K562 (cell line): ENCODE data around the gene HRC. TPM values are rescaled to one million over a fixed set of nuclear protein-coding genes. Genes with fewer than 3 reads are reported as not detected.

Experiments used
- CEBPB ChIP-seq: fragments of 450-650 bp; IDR thresholded peaks from 2 replicates; pipeline ENCODE4 v1.6.1; 2016; ENCODE audit warnings: missing genetic modification characterization, missing compliant biosample characterization
- CTBP1 ChIP-seq: fragments of 450-650 bp; IDR thresholded peaks from 2 replicates; pipeline ENCODE4 v1.6.1; 2016; ENCODE audit warnings: borderline replicate concordance
- JUN ChIP-seq, 2 experiments: sonication (generic) in 1 of 2; formaldehyde crosslinking in 1 of 2; IDR thresholded peaks; 2 replicates each; pipeline versions ENCODE4 v1.6.1 to v1.8.0; 2012 to 2022; ENCODE audit warnings: borderline replicate concordance in 2 of 2, mild to moderate bottlenecking in 2 of 2, improper control_type of control experiment in 1 of 2, low read depth in 1 of 2, low read length in 1 of 2, missing genetic modification reagents in 1 of 2
- JUNB ChIP-seq: fragments of 450-650 bp; formaldehyde crosslinking; conservative IDR thresholded peaks from 2 replicates; pipeline ENCODE4 v1.4.0; 2020; ENCODE audit warnings: mild to moderate bottlenecking
- JUND ChIP-seq, 2 experiments: IDR thresholded peaks; 2 replicates in 1 of 2; 3 replicates in 1 of 2; pipeline ENCODE4 v1.6.1; 2011; ENCODE audit warnings: borderline replicate concordance in 2 of 2, low read depth in 2 of 2, low read length in 2 of 2, improper control_type of control experiment in 1 of 2, missing biosample characterization in 1 of 2, missing genetic modification characterization in 1 of 2, missing genetic modification reagents in 1 of 2
- NR2C2 ChIP-seq, 2 experiments: fragments of 200-800 bp in 1 of 2; sonication (Bioruptor generic) in 1 of 2; sonication (generic) in 1 of 2; formaldehyde crosslinking in 1 of 2; IDR thresholded peaks; 2 replicates each; pipeline versions ENCODE4 v1.6.1 to v1.8.0; 2016 to 2022; ENCODE audit warnings: mild to moderate bottlenecking in 1 of 2, missing compliant biosample characterization in 1 of 2, missing genetic modification characterization in 1 of 2, missing genetic modification reagents in 1 of 2
- POLR2H ChIP-seq: IDR thresholded peaks from 2 replicates; pipeline ENCODE4 v1.6.1; 2016; ENCODE audit warnings: missing genetic modification characterization, low read depth, mild to moderate bottlenecking, control low read depth, missing compliant biosample characterization, moderate library complexity
- SIN3A ChIP-seq, 2 experiments: fragments of 150-350 bp in 1 of 2; IDR thresholded peaks; 2 replicates each; pipeline ENCODE4 v1.6.1; 2011 to 2016; ENCODE audit warnings: borderline replicate concordance in 2 of 2, low read depth in 2 of 2, low read length in 2 of 2, mild to moderate bottlenecking in 2 of 2, moderate library complexity in 2 of 2; ENCODE audit not compliant: control insufficient read depth in 1 of 2
- SMAD4 ChIP-seq: fragments of 250-450 bp; sonication (Bioruptor Pico); conservative IDR thresholded peaks from 2 replicates; pipeline ENCODE4 v1.8.0; 2021; ENCODE audit warnings: inconsistent platforms, mild to moderate bottlenecking, moderate library complexity
- SP1 ChIP-seq: sonication (generic); formaldehyde crosslinking; IDR thresholded peaks from 2 replicates; pipeline ENCODE4 v1.8.1; 2022; ENCODE audit warnings: mild to moderate bottlenecking, missing genetic modification reagents
- ZFX ChIP-seq: sonication (generic); formaldehyde crosslinking; IDR thresholded peaks from 2 replicates; pipeline ENCODE4 v1.8.0; 2022; ENCODE audit warnings: mild to moderate bottlenecking, missing genetic modification reagents, moderate library complexity
- ZNF507 ChIP-seq: conservative IDR thresholded peaks from 2 replicates; pipeline ENCODE4 v1.6.1; 2017; ENCODE audit warnings: missing genetic modification characterization, missing compliant biosample characterization
- polyA plus RNA-seq, 8 experiments: library from polyadenylated mRNA; depleted of rRNA in 4 of 8; stranded (reverse) in 5 of 8; unstranded in 3 of 8; fragments of >200 nt; fragmentation: Nextera tagmentation in 2 of 8; fragmentation: Illumina TruSeq in 1 of 8; extraction: Ambion mirVana in 2 of 8; extraction: Trizol in 1 of 8; gene quantifications; 2 replicates each; pipeline versions ENCODE4 v1.2.1 to v1.2.3, GENCODE V29; 2011 to 2014; ENCODE audit warnings: inconsistent platforms in 1 of 8, missing spikeins in 1 of 8
- total RNA-seq, 7 experiments: library from RNA; depleted of rRNA in 6 of 7; stranded (reverse); fragments of >200 nt in 6 of 7; fragmentation: Illumina TruSeq in 2 of 7; extraction: Trizol in 2 of 7; gene quantifications; 2 replicates each; pipeline versions ENCODE4 v1.2.1 to v1.2.3, GENCODE V29; 2011 to 2021; ENCODE audit warnings: low replicate concordance in 1 of 7
- TF ChIP-seq, protein P1 (sequence below): fragments of 450-650 bp; IDR thresholded peaks from 2 replicates; pipeline ENCODE4 v1.6.1; 2016; ENCODE audit warnings: mild to moderate bottlenecking, moderate library complexity

HRC gene
- total and polyA plus RNA-seq, 9 of the 15 experiments (the other 6 are each of a cell fraction or from before 2014, with no cell fraction given): 0.66 to 18.7 (median 13.1) TPM

- no peak for TF ChIP-seq ZNF507 (tag)
- TF ChIP-seq SIN3A (IDR thresholded peaks at IDR 0.05; ENCODE audit: borderline replicate concordance in 2 of 2, control insufficient read depth in 1 of 2, low read depth in 2 of 2, low read length in 2 of 2): peak in 1 of 2 experiments; percentile 5; a peak in 1 of 4 replicates
- TF ChIP-seq CTBP1: peak; percentile 20; the same call in 1 of the 2 replicates
- peak; percentile 90 for TF ChIP-seq JUND (IDR thresholded peaks at IDR 0.05; ENCODE audit: borderline replicate concordance, low read depth, low read length)
- no peak; the same call in 2 of the 3 replicates for TF ChIP-seq JUND (tag; IDR thresholded peaks at IDR 0.05; ENCODE audit: borderline replicate concordance, low read depth, low read length)
- peak; percentile 71 for TF ChIP-seq ZFX (CRISPR knock-in tag)
- peak; percentile 66; the same call in 1 of the 2 replicates for TF ChIP-seq NR2C2 (CRISPR knock-in tag; IDR thresholded peaks at IDR 0.05)
- TF ChIP-seq NR2C2 (tag; IDR thresholded peaks at IDR 0.05): peak; percentile 59
- peak; percentile 73 for TF ChIP-seq SP1 (CRISPR knock-in tag)
- 0 out of 2 replicates have a peak, but pooled peaks have one; percentile 3 for TF ChIP-seq JUN (IDR thresholded peaks at IDR 0.05; ENCODE audit: borderline replicate concordance, low read depth, low read length)
- no peak for TF ChIP-seq JUN (CRISPR knock-in tag; IDR thresholded peaks at IDR 0.05; ENCODE audit: borderline replicate concordance)
- peak; percentile 69 for TF ChIP-seq SMAD4 (CRISPR knock-in tag)
- no peak for TF ChIP-seq CEBPB (tag)
- TF ChIP-seq POLR2H (tag): peak; percentile 47
- TF ChIP-seq JUNB (CRISPR knock-in tag): 0 out of 2 replicates have a peak, but pooled peaks have one; percentile 25
- TF ChIP-seq, protein P1, sequence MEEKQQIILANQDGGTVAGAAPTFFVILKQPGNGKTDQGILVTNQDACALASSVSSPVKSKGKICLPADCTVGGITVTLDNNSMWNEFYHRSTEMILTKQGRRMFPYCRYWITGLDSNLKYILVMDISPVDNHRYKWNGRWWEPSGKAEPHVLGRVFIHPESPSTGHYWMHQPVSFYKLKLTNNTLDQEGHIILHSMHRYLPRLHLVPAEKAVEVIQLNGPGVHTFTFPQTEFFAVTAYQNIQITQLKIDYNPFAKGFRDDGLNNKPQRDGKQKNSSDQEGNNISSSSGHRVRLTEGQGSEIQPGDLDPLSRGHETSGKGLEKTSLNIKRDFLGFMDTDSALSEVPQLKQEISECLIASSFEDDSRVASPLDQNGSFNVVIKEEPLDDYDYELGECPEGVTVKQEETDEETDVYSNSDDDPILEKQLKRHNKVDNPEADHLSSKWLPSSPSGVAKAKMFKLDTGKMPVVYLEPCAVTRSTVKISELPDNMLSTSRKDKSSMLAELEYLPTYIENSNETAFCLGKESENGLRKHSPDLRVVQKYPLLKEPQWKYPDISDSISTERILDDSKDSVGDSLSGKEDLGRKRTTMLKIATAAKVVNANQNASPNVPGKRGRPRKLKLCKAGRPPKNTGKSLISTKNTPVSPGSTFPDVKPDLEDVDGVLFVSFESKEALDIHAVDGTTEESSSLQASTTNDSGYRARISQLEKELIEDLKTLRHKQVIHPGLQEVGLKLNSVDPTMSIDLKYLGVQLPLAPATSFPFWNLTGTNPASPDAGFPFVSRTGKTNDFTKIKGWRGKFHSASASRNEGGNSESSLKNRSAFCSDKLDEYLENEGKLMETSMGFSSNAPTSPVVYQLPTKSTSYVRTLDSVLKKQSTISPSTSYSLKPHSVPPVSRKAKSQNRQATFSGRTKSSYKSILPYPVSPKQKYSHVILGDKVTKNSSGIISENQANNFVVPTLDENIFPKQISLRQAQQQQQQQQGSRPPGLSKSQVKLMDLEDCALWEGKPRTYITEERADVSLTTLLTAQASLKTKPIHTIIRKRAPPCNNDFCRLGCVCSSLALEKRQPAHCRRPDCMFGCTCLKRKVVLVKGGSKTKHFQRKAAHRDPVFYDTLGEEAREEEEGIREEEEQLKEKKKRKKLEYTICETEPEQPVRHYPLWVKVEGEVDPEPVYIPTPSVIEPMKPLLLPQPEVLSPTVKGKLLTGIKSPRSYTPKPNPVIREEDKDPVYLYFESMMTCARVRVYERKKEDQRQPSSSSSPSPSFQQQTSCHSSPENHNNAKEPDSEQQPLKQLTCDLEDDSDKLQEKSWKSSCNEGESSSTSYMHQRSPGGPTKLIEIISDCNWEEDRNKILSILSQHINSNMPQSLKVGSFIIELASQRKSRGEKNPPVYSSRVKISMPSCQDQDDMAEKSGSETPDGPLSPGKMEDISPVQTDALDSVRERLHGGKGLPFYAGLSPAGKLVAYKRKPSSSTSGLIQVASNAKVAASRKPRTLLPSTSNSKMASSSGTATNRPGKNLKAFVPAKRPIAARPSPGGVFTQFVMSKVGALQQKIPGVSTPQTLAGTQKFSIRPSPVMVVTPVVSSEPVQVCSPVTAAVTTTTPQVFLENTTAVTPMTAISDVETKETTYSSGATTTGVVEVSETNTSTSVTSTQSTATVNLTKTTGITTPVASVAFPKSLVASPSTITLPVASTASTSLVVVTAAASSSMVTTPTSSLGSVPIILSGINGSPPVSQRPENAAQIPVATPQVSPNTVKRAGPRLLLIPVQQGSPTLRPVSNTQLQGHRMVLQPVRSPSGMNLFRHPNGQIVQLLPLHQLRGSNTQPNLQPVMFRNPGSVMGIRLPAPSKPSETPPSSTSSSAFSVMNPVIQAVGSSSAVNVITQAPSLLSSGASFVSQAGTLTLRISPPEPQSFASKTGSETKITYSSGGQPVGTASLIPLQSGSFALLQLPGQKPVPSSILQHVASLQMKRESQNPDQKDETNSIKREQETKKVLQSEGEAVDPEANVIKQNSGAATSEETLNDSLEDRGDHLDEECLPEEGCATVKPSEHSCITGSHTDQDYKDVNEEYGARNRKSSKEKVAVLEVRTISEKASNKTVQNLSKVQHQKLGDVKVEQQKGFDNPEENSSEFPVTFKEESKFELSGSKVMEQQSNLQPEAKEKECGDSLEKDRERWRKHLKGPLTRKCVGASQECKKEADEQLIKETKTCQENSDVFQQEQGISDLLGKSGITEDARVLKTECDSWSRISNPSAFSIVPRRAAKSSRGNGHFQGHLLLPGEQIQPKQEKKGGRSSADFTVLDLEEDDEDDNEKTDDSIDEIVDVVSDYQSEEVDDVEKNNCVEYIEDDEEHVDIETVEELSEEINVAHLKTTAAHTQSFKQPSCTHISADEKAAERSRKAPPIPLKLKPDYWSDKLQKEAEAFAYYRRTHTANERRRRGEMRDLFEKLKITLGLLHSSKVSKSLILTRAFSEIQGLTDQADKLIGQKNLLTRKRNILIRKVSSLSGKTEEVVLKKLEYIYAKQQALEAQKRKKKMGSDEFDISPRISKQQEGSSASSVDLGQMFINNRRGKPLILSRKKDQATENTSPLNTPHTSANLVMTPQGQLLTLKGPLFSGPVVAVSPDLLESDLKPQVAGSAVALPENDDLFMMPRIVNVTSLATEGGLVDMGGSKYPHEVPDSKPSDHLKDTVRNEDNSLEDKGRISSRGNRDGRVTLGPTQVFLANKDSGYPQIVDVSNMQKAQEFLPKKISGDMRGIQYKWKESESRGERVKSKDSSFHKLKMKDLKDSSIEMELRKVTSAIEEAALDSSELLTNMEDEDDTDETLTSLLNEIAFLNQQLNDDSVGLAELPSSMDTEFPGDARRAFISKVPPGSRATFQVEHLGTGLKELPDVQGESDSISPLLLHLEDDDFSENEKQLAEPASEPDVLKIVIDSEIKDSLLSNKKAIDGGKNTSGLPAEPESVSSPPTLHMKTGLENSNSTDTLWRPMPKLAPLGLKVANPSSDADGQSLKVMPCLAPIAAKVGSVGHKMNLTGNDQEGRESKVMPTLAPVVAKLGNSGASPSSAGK: peak; percentile 32; the same call in 1 of the 2 replicates
These were observed 4.9 kb downstream of the HRC start (continued) for GRCh38 chr19:49150106-49150943.
